Right forelimb (tissue), 1 donor: ENCODE measurements around the gene DAB1.

Experiments used
- DNase-seq: peaks from one replicate; pipeline ENCODE4 v3.0.0-alpha.2; 2018

Gene DAB1

GRCh38 chr1:57007948-57008347, 415.9 kb downstream of the DAB1 start:
- no peak for DNase-seq

GRCh38 chr1:57007472-57007871, 416.4 kb downstream of the DAB1 start:
- no peak for DNase-seq

GRCh38 chr1:57003398-57004139, 420.3 kb downstream of the DAB1 start:
- no peak for DNase-seq

GRCh38 chr1:56995414-56996100, 428.3 kb downstream of the DAB1 start:
- no peak for DNase-seq

- DNase-seq: no peak
Observed at GRCh38 chr1:56993475-56993874, 430.4 kb downstream of the DAB1 start.

- no peak for DNase-seq
Observed at GRCh38 chr1:56992318-56993125, 431.3 kb downstream of the DAB1 start.

- no peak for DNase-seq
Observed at GRCh38 chr1:56991576-56991975, 432.3 kb downstream of the DAB1 start.

GRCh38 chr1:56986397-56986796, 437.5 kb downstream of the DAB1 start:
- no peak for DNase-seq

GRCh38 chr1:56985857-56986256, 438.0 kb downstream of the DAB1 start:
- DNase-seq: no peak

GRCh38 chr1:56983484-56983883, 440.4 kb downstream of the DAB1 start:
- DNase-seq: no peak

GRCh38 chr1:56979986-56980755, 443.7 kb downstream of the DAB1 start:
- DNase-seq: no peak

- DNase-seq: no peak
Observed at GRCh38 chr1:56978819-56979218, 445.0 kb downstream of the DAB1 start.

- no peak for DNase-seq
Observed at GRCh38 chr1:56977910-56978309, 445.9 kb downstream of the DAB1 start.

GRCh38 chr1:56975446-56975845, 448.4 kb downstream of the DAB1 start:
- no peak for DNase-seq

- no peak for DNase-seq
Observed at GRCh38 chr1:56973923-56974742, 449.7 kb downstream of the DAB1 start.

- DNase-seq: no peak
Observed at GRCh38 chr1:56972976-56973375, 450.9 kb downstream of the DAB1 start.

- DNase-seq: no peak
Observed at GRCh38 chr1:56970280-56970679, 453.6 kb downstream of the DAB1 start.

- DNase-seq: no peak
Observed at GRCh38 chr1:56968878-56969495, 454.9 kb downstream of the DAB1 start.

- DNase-seq: no peak
Observed at GRCh38 chr1:56967900-56968832, 455.7 kb downstream of the DAB1 start.

GRCh38 chr1:56967355-56967754, 456.5 kb downstream of the DAB1 start:
- no peak for DNase-seq

GRCh38 chr1:56966698-56966999, 457.2 kb downstream of the DAB1 start:
- no peak for DNase-seq
